HepG2 (cell line): Measurements from ENCODE around the gene CLEC3A. TPM values are rescaled to one million over a fixed set of nuclear protein-coding genes. Genes with fewer than 3 reads are reported as not detected.

Source experiments
- AKAP8 ChIP-seq: sonication (generic); formaldehyde crosslinking; IDR thresholded peaks from 2 replicates; pipeline ENCODE4 v1.5.1; 2020; ENCODE audit warnings: mild to moderate bottlenecking, missing genetic modification reagents
- CHD2 ChIP-seq: IDR thresholded peaks from 2 replicates; pipeline ENCODE4 v1.6.1; 2011; ENCODE audit warnings: low read depth, low read length, improper control_type of control experiment
- HBP1 ChIP-seq: IDR thresholded peaks from 2 replicates; pipeline ENCODE4 v1.6.1; 2016; ENCODE audit warnings: low read depth, control low read depth
- HES4 ChIP-seq: sonication (generic); formaldehyde crosslinking; IDR thresholded peaks from 2 replicates; pipeline ENCODE4 v1.9.0; 2021; ENCODE audit warnings: mild to moderate bottlenecking, missing genetic modification reagents, borderline replicate concordance
- HOXA5 ChIP-seq: sonication (generic); formaldehyde crosslinking; IDR thresholded peaks from 2 replicates; pipeline ENCODE4 v1.4.0; 2020; ENCODE audit warnings: missing genetic modification reagents
- JUND ChIP-seq: sonication (generic); formaldehyde crosslinking; IDR thresholded peaks from 2 replicates; pipeline ENCODE4 v1.8.0; 2022; ENCODE audit warnings: mild to moderate bottlenecking, missing genetic modification reagents
- KLF13 ChIP-seq: sonication (generic); formaldehyde crosslinking; IDR thresholded peaks from 2 replicates; pipeline ENCODE4 v1.4.0; 2020; ENCODE audit warnings: mild to moderate bottlenecking, missing genetic modification reagents
- MBNL3 ChIP-seq: fragments of 250-450 bp; sonication (Bioruptor Pico); conservative IDR thresholded peaks from 2 replicates; pipeline ENCODE4 v1.8.0; 2022; ENCODE audit warnings: mild to moderate bottlenecking, inconsistent platforms
- NFE2 ChIP-seq: sonication (generic); formaldehyde crosslinking; IDR thresholded peaks from 2 replicates; pipeline ENCODE4 v1.4.0; 2020; ENCODE audit warnings: missing genetic modification reagents
- PHF20 ChIP-seq: sonication (generic); formaldehyde crosslinking; IDR thresholded peaks from 2 replicates; pipeline ENCODE4 v1.5.0; 2020; ENCODE audit warnings: mild to moderate bottlenecking, missing genetic modification reagents
- PRDM4 ChIP-seq: sonication (generic); formaldehyde crosslinking; IDR thresholded peaks from 2 replicates; pipeline ENCODE4 v1.9.0; 2021; ENCODE audit warnings: missing genetic modification reagents, borderline replicate concordance
- RBAK ChIP-seq: sonication (generic); formaldehyde crosslinking; IDR thresholded peaks from 2 replicates; pipeline ENCODE4 v1.5.1; 2020; ENCODE audit warnings: mild to moderate bottlenecking, missing genetic modification reagents
- RFX3 ChIP-seq: IDR thresholded peaks from 2 replicates; pipeline ENCODE4 v1.6.1; 2016; ENCODE audit warnings: missing biosample characterization, missing genetic modification reagents
- SETDB1 ChIP-seq: sonication (generic); formaldehyde crosslinking; IDR thresholded peaks from 2 replicates; pipeline ENCODE4 v1.5.1; 2020; ENCODE audit warnings: missing genetic modification reagents, mild to moderate bottlenecking, borderline replicate concordance
- TAF1 ChIP-seq: sonication (generic); formaldehyde crosslinking; IDR thresholded peaks from 2 replicates; pipeline ENCODE4 v1.4.0; 2020; ENCODE audit warnings: missing genetic modification reagents
- ZFP36 ChIP-seq: fragments of 150-350 bp; IDR thresholded peaks from 2 replicates; pipeline ENCODE4 v1.6.1; 2018; ENCODE audit warnings: borderline replicate concordance, low read length, low read depth; ENCODE audit not compliant: partially characterized antibody
- ZNF256 ChIP-seq: sonication (generic); formaldehyde crosslinking; conservative IDR thresholded peaks from 2 replicates; pipeline ENCODE4 v1.4.0; 2020; ENCODE audit warnings: missing genetic modification reagents
- ZNF263 ChIP-seq: sonication (generic); formaldehyde crosslinking; IDR thresholded peaks from 2 replicates; pipeline ENCODE4 v1.4.0; 2020; ENCODE audit warnings: missing genetic modification reagents
- ZNF280B ChIP-seq: sonication (generic); formaldehyde crosslinking; IDR thresholded peaks from 2 replicates; pipeline ENCODE4 v1.5.0; 2020; ENCODE audit warnings: missing genetic modification reagents, mild to moderate bottlenecking, borderline replicate concordance
- ZNF562 ChIP-seq: sonication (generic); formaldehyde crosslinking; IDR thresholded peaks from 2 replicates; pipeline ENCODE4 v1.8.0; 2022; ENCODE audit warnings: missing genetic modification reagents, borderline replicate concordance
- ZNF574 ChIP-seq: sonication (generic); formaldehyde crosslinking; IDR thresholded peaks from 2 replicates; pipeline ENCODE4 v1.4.0; 2020; ENCODE audit warnings: missing genetic modification reagents
- ZNF879 ChIP-seq: sonication (generic); formaldehyde crosslinking; IDR thresholded peaks from 2 replicates; pipeline ENCODE4 v1.8.1; 2023; ENCODE audit warnings: missing genetic modification reagents
- polyA plus RNA-seq, 8 experiments: library from polyadenylated mRNA; depleted of rRNA in 3 of 8; stranded (reverse) in 7 of 8; unstranded in 1 of 8; fragments of >200 nt; fragmentation: Illumina TruSeq in 4 of 8; extraction: Trizol in 4 of 8; gene quantifications; 2 replicates each; pipeline versions ENCODE4 v1.2.1 to v1.2.3, GENCODE V29; 2011 to 2016; ENCODE audit warnings: low read depth in 4 of 8, missing spikeins in 1 of 8, mixed read lengths in 1 of 8; ENCODE audit not compliant: insufficient read depth in 1 of 8
- total RNA-seq, 5 experiments: library from RNA; depleted of rRNA; stranded (reverse); fragments of >200 nt; fragmentation: Illumina TruSeq; extraction: Trizol; gene quantifications; 2 replicates each; pipeline ENCODE4 v1.2.3, GENCODE V29; 2016; ENCODE audit warnings: low read depth in 1 of 5

The CLEC3A gene
- total and polyA plus RNA-seq, 2 of the 13 experiments (the other 11 are each of a cell fraction or from before 2014, with no cell fraction given), result not detected

GRCh38 chr16:78045865-78046581 lies 23.7 kb downstream of the CLEC3A start (continued):
- TF ChIP-seq MBNL3 (no peak), HES4 (CRISPR knock-in tag) (peak; percentile 99), KLF13 (CRISPR knock-in tag) (peak; percentile 98), RBAK (CRISPR knock-in tag) (0 out of 2 replicates have a peak, but pooled peaks have one; percentile 49), HOXA5 (CRISPR knock-in tag) (peak; percentile 100), SETDB1 (no peak), ZNF263 (peak; percentile 86), PRDM4 (CRISPR knock-in tag) (peak; percentile 94), AKAP8 (CRISPR knock-in tag) (peak; percentile 83; the same call in 1 of the 2 replicates), ZFP36 (no peak), TAF1 (CRISPR knock-in tag) (peak; percentile 46; the same call in 1 of the 2 replicates), ZNF574 (peak; percentile 93), CHD2 (0 out of 2 replicates have a peak, but pooled peaks have one; percentile 46), NFE2 (no peak), ZNF280B (peak; percentile 98), RFX3 (0 out of 2 replicates have a peak, but pooled peaks have one; percentile 39), PHF20 (CRISPR knock-in tag) (peak; percentile 76), ZNF256 (CRISPR knock-in tag) (peak; percentile 99), HBP1 (CRISPR knock-in tag) (peak; percentile 99), ZNF879 (CRISPR knock-in tag) (peak; percentile 99), JUND (CRISPR knock-in tag) (peak; percentile 70; the same call in 1 of the 2 replicates), ZNF562 (CRISPR knock-in tag) (peak; percentile 82; the same call in 1 of the 2 replicates)
